IgD-negative memory B cell (primary cell): ENCODE measurements around the gene ZNF432. TPM values are rescaled to one million over a fixed set of nuclear protein-coding genes. Genes with fewer than 3 reads are reported as not detected.
"Not testable (repeated sequence)": the region's sequence is repeated elsewhere in the genome, so short reads cannot be mapped to it uniquely, and the experiment has no call there.

Experiments
- H3K27ac Mint-ChIP-seq, 3 donors: one replicate each; pipeline ENCODE4 v1.8.0; 2020 to 2022; ENCODE audit warnings: mild to moderate bottlenecking in 3 of 3, mixed read lengths in 3 of 3, moderate library complexity in 1 of 3
- H3K27me3 Mint-ChIP-seq: one replicate; pipeline ENCODE4 v1.8.0; 2021; ENCODE audit warnings: mixed read lengths
- H3K36me3 Mint-ChIP-seq: one replicate; pipeline ENCODE4 v1.8.0; 2020; ENCODE audit warnings: mild to moderate bottlenecking, mixed read lengths
- H3K4me1 Mint-ChIP-seq, 3 donors: one replicate each; pipeline ENCODE4 v1.8.0; 2020 to 2022; ENCODE audit warnings: mixed read lengths in 3 of 3, mild to moderate bottlenecking in 1 of 3
- H3K4me3 Mint-ChIP-seq, 4 donors: one replicate each; pipeline ENCODE4 v1.8.0; 2020 to 2022; ENCODE audit warnings: mild to moderate bottlenecking in 4 of 4, mixed read lengths in 4 of 4, moderate library complexity in 3 of 4
- H3K9me3 Mint-ChIP-seq, 3 donors: one replicate each; pipeline ENCODE4 v1.8.0; 2020 to 2021; ENCODE audit warnings: mixed read lengths in 3 of 3, mild to moderate bottlenecking in 1 of 3
- polyA plus RNA-seq: library from polyadenylated mRNA; unstranded; fragments of 300-500 nt; fragmentation: Illumina TruSeq; gene quantifications from one replicate; pipeline ENCODE4 v1.2.3, GENCODE V29; 2021

Gene ZNF432
- polyA plus RNA-seq, 1 donor from 2014 or later: 4.4 TPM

DNA sequence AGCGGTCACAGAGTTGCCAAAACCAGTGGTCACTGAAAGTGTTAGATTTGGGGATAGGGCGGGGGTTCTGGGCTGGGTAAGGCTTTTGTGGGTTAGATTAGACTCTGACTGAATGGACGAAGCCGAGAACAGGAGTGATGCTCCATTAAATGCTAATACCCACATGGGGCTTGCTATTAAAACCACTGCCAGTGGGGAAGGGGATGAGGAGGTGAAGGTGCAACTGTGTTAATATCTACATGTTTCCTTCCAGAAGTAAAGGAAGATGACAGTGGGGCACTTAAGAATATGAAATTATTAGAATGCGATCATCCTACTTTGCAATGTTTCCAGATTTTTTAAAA is 19.9 kb downstream of the ZNF432 start:
- Mint-ChIP-seq H3K27me3 (no peaks in the 10 kb centered on the region), H3K4me3 (peak overlapping the region; percentile 93 to 98 (median 96)), H3K9me3 (peaks cover 5 to 24% (median 17%) of the 10 kb centered on the region in 3 donors), H3K36me3 (peaks cover 23% of the 10 kb centered on the region), H3K4me1 (peaks cover 9 to 16% (median 9%) of the 10 kb centered on the region in 3 donors), H3K27ac (peak overlapping the region; percentile 96 to 98 (median 97))

DNA sequence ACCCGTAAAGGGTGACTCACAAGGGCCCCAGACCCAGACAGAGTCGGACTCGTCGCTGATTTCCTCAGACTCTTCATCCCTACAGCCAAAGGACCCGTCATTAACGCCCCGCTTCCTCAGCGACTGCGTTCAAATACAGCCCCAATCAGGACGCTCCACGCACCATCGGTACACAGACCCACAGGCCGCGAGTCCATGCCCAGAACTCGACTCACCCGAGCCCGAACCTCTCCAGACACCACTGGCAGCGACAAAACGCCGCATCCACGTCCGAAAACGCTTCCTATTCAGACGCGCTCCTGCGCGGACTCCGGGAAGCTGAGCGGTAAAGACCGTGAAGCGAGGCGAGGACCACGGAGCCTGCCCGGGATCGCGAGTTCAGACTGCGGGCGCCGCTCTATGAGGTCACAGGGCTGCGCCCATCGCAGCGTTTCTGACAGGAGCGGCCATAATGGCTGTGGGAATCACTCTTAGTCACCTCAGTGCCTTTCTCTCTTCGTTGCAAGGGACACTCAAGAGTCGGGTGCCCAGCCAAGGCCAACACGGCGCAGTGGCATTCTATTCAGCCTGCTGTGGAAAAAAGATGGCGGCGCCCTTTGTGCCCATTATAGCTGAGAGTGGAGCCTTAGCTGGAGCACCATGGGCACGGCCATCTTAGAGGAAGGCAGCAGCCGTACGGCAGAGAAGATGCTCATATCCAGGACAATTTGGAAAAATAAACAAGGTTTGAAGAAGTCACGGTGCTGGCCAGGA is 20.4 kb downstream of the ZNF432 start, which contains the start of gene ZNF614:
TSS of gene ZNF614 (minus strand) at position 353 of the 753 bp plus-strand sequence. CDS start 2,634 bp downstream, outside the sequence.
- Mint-ChIP-seq H3K27ac (peak within 1 kb of the TSS; percentile 96 to 98 (median 97)), H3K36me3 (peaks cover 28% of the 10 kb centered on the region), H3K4me1 (peaks cover 9 to 16% (median 9%) of the 10 kb centered on the region in 3 donors), H3K4me3 (peak within 1 kb of the TSS; percentile 93 to 98 (median 96)), H3K27me3 (no peaks in the 10 kb centered on the region), H3K9me3 (peaks cover 5 to 24% (median 21%) of the 10 kb centered on the region in 3 donors)

DNA sequence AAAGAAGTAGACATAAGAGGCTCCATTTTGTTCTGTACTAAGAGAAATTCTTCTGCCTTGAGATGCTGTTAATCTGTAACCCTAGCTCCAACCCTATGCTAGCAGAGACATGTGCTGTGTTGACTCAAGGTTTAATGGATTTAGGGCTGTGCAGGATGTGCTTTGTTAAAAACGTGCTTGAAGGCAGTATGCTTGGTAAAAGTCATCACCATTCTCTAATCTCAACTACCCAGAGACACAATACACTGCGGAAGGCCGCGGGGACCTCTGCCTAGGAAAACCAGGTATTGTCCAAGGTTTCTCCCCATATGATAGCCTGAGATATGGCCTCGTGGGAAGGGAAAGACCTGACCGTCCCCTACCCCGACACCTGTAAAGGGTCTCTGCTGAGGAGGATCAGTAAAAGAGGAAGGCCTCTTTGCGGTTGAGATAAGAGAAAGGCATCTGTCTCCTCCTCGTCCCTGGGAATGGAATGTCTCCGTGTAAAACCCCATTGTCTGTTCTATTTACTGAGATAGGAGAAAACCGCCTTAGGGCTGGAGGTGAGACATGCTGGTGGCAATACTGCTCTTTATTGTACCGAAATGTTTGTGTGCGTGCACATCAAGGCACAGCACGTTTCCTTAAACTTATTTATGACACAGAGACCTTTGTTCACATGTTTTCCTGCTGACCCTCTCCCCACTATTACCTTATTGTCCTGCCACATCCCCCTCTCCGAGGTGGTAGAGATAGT is 22.2 kb downstream of the ZNF432 start:
- Mint-ChIP-seq H3K9me3 (peaks cover 8 to 30% (median 19%) of the 10 kb centered on the region in 3 donors), H3K36me3 (peaks cover 33% of the 10 kb centered on the region), H3K4me1 (peaks cover 9 to 16% (median 11%) of the 10 kb centered on the region in 3 donors), H3K27ac (peak overlapping the region in 2 of 3 donors; percentile 14 to 96), H3K4me3 (peak overlapping the region in 2 of 4 donors; percentile 68 to 93)
- not testable (repeated sequence) for H3K27me3 Mint-ChIP-seq

DNA sequence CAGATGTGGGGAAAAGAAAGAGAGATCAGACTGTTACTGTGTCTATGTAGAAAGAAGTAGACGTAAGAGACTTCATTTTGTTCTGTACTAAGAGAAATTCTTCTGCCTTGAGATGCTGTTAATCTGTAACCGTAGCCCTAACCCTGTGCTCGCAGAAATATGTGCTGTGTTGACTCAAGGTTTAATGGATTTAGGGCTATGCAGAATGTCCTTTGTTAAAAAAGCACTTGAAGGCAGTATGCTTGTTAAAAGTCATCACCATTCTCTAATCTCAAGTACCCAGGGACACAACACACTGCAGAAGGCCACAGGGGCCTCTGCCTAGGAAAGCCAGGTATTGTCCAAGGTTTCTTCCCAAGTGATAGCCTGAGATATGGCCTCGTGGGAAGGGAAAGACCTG is 24.2 kb downstream of the ZNF432 start:
- peaks cover 15 to 38% (median 29%) of the 10 kb centered on the region in 3 donors for H3K9me3 Mint-ChIP-seq
- peaks cover 9 to 16% (median 11%) of the 10 kb centered on the region in 3 donors for H3K4me1 Mint-ChIP-seq
- H3K4me3 Mint-ChIP-seq: peak overlapping the region in 2 of 4 donors; percentile 47 to 55
- not testable (repeated sequence) for H3K27me3 Mint-ChIP-seq, H3K27ac Mint-ChIP-seq
- H3K36me3 Mint-ChIP-seq: peaks cover 46% of the 10 kb centered on the region

DNA sequence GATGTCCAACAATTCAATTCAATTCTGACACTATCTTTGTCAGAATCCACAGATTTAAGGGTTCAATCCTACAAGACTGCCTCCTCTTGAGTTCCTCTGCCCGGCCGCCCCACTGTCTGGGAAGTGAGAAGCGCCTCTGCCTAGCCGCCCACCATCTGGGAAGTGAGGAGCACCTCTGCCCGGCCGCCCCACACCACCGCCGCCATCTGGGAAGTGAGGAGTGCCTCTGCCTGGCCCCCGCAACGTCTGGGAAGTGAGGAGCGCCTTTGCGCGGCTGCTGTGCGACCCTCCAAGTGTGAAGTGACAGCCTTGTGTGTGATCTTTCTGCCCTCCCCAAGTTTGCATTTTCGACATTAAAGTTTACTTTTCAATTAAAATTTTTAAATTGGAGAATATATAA is 26.4 kb downstream of the ZNF432 start:
- peak overlapping the region in 1 of 3 donors; percentile 78 for H3K27ac Mint-ChIP-seq
- peaks cover 54% of the 10 kb centered on the region for H3K36me3 Mint-ChIP-seq
- H3K4me3 Mint-ChIP-seq: peak overlapping the region in 1 of 4 donors; percentile 48
- H3K4me1 Mint-ChIP-seq: peaks cover 1 to 5% (median 4%) of the 10 kb centered on the region in 3 donors
- peaks cover 23 to 44% (median 32%) of the 10 kb centered on the region in 3 donors for H3K9me3 Mint-ChIP-seq
- H3K27me3 Mint-ChIP-seq: no peaks in the 10 kb centered on the region

DNA sequence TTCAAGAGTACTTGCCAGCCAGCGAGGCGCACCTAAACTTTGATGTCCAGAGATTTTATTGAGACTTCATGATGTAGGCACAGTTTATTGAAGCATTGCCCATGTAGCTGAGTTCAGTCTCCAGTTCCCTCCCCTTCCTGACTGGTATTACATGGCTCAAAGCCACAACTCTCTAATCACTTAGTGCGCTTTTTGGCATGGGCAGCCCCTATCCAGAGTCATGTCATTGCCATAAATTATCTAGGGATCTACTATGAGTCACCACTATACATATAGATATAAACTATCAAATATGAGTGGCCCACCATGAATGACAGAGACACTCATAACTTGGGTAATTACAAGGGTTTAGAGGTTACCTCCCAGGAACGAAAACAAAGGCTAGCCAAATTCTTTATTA is 28.1 kb downstream of the ZNF432 start:
- no peak overlapping the region for H3K27ac Mint-ChIP-seq
- H3K27me3 Mint-ChIP-seq: no peaks in the 10 kb centered on the region
- H3K4me1 Mint-ChIP-seq: peaks cover 0 to 2% (median 0%) of the 10 kb centered on the region in 3 donors
- peaks cover 60% of the 10 kb centered on the region for H3K36me3 Mint-ChIP-seq
- H3K9me3 Mint-ChIP-seq: peaks cover 31 to 43% (median 40%) of the 10 kb centered on the region in 3 donors
- H3K4me3 Mint-ChIP-seq: peak overlapping the region in 1 of 4 donors; percentile 35

DNA sequence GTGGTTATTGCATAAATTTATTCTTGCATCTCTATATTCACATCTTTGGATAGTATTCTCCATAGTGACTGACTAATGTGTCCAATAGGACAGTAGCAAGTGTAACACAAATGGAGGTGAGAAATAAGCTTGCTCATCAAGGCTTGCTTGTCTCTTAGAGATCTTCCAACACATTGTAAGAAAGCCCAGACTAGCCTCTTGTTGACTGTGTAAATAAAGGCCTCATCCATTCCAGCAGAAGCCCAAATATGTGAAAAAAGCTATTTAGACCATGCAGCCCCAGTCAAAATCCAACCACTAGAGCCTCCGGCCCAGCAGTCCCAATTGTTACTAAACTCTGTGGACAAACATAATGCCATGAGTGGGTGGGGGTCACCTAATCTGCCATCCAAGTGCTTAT is 38.0 kb downstream of the ZNF432 start:
- Mint-ChIP-seq H3K9me3 (peaks cover 7 to 28% (median 12%) of the 10 kb centered on the region in 3 donors), H3K4me3 (peak overlapping the region in 2 of 4 donors; percentile 14 to 72), H3K27me3 (no peaks in the 10 kb centered on the region), H3K36me3 (peaks cover 18% of the 10 kb centered on the region), H3K4me1 (peaks cover 9 to 12% (median 12%) of the 10 kb centered on the region in 3 donors), H3K27ac (no peak overlapping the region)

DNA sequence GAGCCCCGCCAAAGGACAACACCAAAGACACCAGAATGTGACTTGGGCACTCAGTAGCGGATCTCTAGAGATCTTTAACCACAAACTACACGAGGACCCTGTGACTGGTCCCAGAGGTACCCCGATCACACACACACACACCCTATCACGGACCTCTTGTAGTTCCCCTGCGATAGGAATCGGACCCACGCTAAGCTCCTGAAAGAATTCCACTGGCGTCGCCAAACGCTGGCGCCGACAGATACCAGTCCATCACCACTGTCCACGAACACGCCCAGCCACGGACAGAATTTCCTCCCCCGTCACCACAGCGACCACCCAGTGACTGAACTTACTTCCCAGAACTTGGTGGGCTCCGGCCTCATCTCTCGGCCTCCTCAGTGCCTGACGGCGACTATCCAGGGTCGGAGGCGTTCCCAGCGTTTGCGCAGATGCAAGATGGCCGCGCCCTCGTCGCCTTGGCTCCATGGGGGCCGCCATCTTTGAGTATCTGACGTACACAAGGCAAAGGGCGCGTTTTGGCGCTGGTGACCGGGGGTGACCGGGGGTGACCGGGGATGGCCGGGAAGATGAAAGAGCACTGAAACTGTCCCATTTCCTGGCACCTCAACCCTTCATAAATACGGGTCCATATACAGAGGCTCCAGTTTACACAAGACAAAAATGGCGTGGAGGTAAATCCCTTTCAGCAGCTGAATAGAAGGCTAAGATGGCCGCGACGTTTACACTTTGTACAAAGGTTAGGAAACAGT is 40.7 kb downstream of the ZNF432 start, which contains the start of gene ZNF615:
TSS of gene ZNF615 (minus strand) at position 406 of the 752 bp plus-strand sequence. CDS start 4,500 bp downstream, outside the sequence.
- Mint-ChIP-seq H3K36me3 (peaks cover 18% of the 10 kb centered on the region), H3K4me1 (peaks cover 9 to 13% (median 12%) of the 10 kb centered on the region in 3 donors), H3K27ac (peak within 1 kb of the TSS; percentile 63 to 97 (median 95)), H3K27me3 (no peaks in the 10 kb centered on the region), H3K4me3 (peak within 1 kb of the TSS; percentile 92 to 100 (median 98)), H3K9me3 (peaks cover 6 to 28% (median 16%) of the 10 kb centered on the region in 3 donors)

DNA sequence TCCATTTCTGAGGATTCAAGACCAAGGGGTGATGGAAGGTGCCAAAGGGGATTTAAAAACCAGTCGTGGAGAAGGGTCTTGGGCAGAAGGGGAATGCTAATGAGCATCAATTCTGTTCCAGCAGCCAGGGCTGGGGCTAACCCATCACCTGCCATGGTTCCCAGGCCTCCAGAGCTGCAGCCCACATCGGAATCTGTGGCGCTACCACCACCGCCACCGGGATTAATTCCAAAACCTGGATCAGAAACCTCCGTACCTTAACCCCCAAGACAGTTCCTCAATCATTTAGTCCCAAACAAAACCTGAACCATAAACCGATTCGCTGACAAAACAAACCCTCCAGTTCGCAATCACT is 41.2 kb downstream of the ZNF432 start:
- Mint-ChIP-seq H3K4me3 (peak overlapping the region; percentile 92 to 100 (median 98)), H3K36me3 (peaks cover 15% of the 10 kb centered on the region), H3K4me1 (peaks cover 9 to 13% (median 12%) of the 10 kb centered on the region in 3 donors), H3K27me3 (no peaks in the 10 kb centered on the region), H3K27ac (peak overlapping the region; percentile 63 to 97 (median 95)), H3K9me3 (peaks cover 6 to 23% (median 18%) of the 10 kb centered on the region in 3 donors)

DNA sequence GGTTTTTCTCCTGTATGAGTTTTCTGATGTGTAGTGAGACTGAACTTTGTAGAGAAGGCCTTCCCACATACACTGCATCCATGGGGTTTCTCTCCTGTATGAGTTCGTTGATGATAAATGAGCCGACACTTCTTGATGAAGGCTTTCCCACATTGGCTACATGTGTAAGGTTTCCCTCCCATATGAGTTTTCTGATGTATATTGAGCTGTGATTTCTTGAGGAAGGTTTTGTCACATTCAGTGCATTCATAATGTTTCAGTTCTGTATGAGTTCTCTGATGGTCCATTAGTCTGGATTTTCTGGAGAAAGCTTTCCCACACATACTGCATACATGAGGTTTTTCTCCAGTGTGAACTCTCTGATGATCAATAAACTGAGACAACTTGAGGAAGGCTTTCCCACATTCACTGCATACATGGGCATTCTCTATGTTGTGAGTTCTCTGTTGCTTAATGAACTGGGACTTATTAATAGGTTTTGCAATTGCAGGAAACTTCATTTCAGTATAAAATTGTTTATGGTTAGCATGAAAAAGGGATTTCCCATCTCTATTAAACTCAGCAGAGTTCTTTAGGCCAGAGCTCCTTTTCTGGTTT is 54.5 kb downstream of the ZNF432 start:
- Mint-ChIP-seq H3K36me3 (peaks cover 29% of the 10 kb centered on the region), H3K4me1 (peaks cover 0 to 2% (median 0%) of the 10 kb centered on the region in 3 donors), H3K27me3 (no peaks in the 10 kb centered on the region), H3K9me3 (peaks cover 20 to 47% (median 45%) of the 10 kb centered on the region in 3 donors), H3K4me3 (no peak overlapping the region), H3K27ac (no peak overlapping the region)

DNA sequence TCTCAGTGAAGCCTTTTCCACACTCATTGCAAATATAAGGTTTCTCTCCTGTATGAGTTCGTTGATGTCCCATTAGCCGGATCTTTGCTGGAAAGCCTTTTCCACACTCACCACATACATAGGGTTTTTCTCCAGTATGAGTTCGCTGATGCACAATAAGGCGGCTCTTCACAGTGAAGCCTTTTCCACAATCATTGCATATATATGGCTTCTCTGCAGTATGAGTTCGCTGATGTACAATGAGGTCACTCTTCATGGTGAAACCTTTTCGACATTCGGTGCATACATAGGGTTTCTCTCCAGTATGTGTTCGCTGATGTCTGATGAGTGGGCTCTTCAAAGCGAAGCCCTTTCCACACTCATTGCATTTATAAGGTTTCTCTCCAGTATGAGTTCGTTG is 55.2 kb downstream of the ZNF432 start:
- Mint-ChIP-seq H3K36me3 (peaks cover 26% of the 10 kb centered on the region), H3K9me3 (peaks cover 21 to 50% (median 46%) of the 10 kb centered on the region in 3 donors), H3K27me3 (no peaks in the 10 kb centered on the region), H3K4me3 (no peak overlapping the region), H3K4me1 (peaks cover 0 to 2% (median 0%) of the 10 kb centered on the region in 3 donors), H3K27ac (no peak overlapping the region)

DNA sequence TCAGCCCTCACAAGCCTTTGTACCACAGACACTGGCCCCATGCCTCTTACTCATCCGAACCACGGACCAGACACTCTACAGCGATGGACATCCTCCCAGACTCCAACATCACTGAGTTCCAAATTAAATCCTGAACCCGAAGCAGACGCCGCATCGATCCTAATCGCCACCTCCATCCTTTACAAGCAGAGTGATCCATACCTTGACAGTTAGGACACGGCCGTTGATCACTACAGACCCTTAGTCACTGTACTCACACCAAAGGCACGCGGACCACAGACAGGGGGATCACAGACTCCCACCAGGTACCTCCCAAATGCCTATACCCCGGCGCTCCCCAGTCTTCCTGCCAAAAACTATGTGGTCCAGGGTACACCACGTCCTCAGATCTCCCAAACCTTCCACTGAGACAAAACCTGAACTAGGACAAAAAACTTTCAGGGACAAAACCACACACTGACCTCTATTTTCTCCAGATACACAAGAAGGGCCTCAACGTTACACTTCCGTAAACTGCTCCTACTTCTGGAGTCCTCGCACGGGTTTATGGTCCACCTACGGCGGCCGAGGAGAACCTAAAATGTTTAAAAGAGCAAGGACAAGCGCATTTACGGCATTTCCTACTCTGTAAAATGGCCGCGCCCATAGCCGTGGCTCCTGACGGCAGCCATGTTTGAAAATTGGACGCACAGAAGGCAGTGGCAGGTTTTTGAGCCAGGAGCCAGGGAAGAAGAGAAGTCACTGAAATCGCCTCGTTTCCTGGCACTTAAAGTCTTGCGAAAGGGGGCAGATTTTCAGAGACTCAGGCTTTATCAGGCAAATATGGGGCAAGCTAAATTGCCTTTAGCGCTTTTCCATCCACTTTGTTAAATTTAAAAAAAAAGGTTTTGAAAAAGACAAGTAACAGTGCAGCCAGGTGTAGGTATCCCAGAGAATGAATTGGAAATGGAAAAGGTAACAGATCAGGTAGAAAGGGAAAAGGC is 62.0 kb downstream of the ZNF432 start, which contains the start of gene ZNF350:
TSS of gene ZNF350 (minus strand) at position 532 of the 983 bp plus-strand sequence. CDS start 12,480 bp downstream, outside the sequence.
- peaks cover 18% of the 10 kb centered on the region for H3K36me3 Mint-ChIP-seq
- H3K4me1 Mint-ChIP-seq: peaks cover 6 to 12% (median 12%) of the 10 kb centered on the region in 3 donors
- peak within 1 kb of the TSS; percentile 72 to 98 (median 97) for H3K27ac Mint-ChIP-seq
- peak within 1 kb of the TSS; percentile 93 to 100 (median 98) for H3K4me3 Mint-ChIP-seq
- peaks cover 4 to 40% (median 35%) of the 10 kb centered on the region in 3 donors for H3K9me3 Mint-ChIP-seq
- H3K27me3 Mint-ChIP-seq: no peaks in the 10 kb centered on the region

DNA sequence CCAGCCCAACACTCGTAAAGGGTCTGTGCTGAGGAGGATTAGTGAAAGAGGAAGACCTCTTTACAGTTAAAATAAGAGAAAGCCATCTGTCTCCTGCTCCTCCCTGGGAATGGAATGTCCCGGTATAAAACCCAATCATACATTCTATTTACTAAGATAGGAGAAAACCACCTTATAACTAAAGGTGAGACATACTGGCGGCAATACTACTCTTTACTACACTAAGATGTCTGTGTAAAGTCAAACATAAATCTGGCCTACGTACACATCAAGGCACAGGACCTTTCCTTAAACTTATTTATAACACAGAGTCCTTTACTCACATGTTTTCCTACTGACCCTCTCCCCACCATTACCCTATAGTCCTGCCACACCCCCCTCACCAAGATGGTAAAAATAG is 65.3 kb downstream of the ZNF432 start:
- H3K27me3 Mint-ChIP-seq: no peaks in the 10 kb centered on the region
- H3K4me1 Mint-ChIP-seq: peaks cover 6 to 16% (median 12%) of the 10 kb centered on the region in 3 donors
- H3K4me3 Mint-ChIP-seq: peak overlapping the region in 1 of 4 donors; percentile 33
- peaks cover 7 to 47% (median 37%) of the 10 kb centered on the region in 3 donors for H3K9me3 Mint-ChIP-seq
- peaks cover 38% of the 10 kb centered on the region for H3K36me3 Mint-ChIP-seq
- no peak overlapping the region for H3K27ac Mint-ChIP-seq
